Liver (tissue), 3 donors: Measurements from ENCODE around the gene CGRRF1.

Experiments used
- CTCF ChIP-seq: fragments of 150-350 bp; IDR thresholded peaks from 2 replicates; pipeline ENCODE4 v1.5.1; 2017; ENCODE audit warnings: improper control_type of control experiment, low read depth, low read length; ENCODE audit not compliant: missing input control
- FOXA1 ChIP-seq: IDR thresholded peaks from 2 replicates; pipeline ENCODE4 v1.6.1; 2016; ENCODE audit warnings: antibody characterized with exemption
- NR2F2 ChIP-seq: IDR thresholded peaks from 2 replicates; pipeline ENCODE4 v1.6.1; 2016; ENCODE audit warnings: antibody characterized with exemption
- SP1 ChIP-seq: IDR thresholded peaks from 2 replicates; pipeline ENCODE4 v1.6.1; 2018; ENCODE audit warnings: antibody characterized with exemption, mild to moderate bottlenecking
- TAF1 ChIP-seq: conservative IDR thresholded peaks from 2 replicates; pipeline ENCODE4 v1.6.1; 2016; ENCODE audit warnings: antibody characterized with exemption, mild to moderate bottlenecking
- TF ChIP-seq, protein P1 (sequence below): IDR thresholded peaks from 2 replicates; pipeline ENCODE4 v1.6.1; 2016; ENCODE audit warnings: antibody characterized with exemption, mild to moderate bottlenecking
- donor health status: healthy.
- donor health status: healthy.

DNA sequence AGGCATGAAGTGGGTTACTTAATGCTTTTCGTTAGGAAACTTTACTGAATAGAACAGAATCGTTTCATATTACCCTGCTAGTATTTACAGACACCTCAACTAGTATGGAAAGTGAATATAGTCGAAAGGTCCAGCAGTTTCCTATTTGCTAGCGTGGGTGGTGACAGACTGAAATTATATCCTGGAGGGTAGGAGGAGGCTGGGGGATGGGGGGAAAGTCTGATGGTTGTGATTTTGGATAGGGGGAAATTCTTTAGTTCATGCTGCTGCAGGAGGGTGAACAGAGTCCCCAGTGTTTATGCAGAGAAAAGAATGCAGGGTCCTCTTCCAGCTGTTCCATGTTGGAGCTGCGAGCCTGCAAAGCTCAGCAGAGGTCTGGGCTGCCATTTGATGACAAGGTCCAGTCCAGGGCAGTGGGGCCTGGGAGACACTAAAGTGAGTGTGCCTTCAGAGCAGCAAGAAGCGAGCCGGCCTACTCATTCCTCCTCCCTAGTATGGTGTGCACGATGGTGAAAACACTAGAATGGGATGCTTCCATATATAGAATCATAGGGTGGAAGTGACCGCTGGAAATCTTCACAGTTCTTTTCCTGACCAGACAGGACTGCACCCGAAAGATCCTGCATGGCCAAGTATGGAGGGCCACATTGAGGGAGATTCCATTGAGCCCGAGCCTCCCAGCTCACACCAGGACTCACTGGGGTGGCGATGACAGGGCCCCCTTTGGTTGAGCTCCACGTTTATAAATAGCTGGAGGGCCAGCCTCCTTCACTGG, 59.3 kb downstream of the CGRRF1 start:
- TF ChIP-seq TAF1 (no peak), CTCF (no peak), SP1 (no peak), FOXA1 (no peak), NR2F2 (no peak)
- TF ChIP-seq, protein P1, sequence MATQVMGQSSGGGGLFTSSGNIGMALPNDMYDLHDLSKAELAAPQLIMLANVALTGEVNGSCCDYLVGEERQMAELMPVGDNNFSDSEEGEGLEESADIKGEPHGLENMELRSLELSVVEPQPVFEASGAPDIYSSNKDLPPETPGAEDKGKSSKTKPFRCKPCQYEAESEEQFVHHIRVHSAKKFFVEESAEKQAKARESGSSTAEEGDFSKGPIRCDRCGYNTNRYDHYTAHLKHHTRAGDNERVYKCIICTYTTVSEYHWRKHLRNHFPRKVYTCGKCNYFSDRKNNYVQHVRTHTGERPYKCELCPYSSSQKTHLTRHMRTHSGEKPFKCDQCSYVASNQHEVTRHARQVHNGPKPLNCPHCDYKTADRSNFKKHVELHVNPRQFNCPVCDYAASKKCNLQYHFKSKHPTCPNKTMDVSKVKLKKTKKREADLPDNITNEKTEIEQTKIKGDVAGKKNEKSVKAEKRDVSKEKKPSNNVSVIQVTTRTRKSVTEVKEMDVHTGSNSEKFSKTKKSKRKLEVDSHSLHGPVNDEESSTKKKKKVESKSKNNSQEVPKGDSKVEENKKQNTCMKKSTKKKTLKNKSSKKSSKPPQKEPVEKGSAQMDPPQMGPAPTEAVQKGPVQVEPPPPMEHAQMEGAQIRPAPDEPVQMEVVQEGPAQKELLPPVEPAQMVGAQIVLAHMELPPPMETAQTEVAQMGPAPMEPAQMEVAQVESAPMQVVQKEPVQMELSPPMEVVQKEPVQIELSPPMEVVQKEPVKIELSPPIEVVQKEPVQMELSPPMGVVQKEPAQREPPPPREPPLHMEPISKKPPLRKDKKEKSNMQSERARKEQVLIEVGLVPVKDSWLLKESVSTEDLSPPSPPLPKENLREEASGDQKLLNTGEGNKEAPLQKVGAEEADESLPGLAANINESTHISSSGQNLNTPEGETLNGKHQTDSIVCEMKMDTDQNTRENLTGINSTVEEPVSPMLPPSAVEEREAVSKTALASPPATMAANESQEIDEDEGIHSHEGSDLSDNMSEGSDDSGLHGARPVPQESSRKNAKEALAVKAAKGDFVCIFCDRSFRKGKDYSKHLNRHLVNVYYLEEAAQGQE: no peak
